GM18861 (cell line): Measurements from ENCODE around the gene DHX9.
A peak's percentile ranks its signal among the peaks of the same experiment; 100 is the strongest.

Source experiments
- ATAC-seq: cut with Tn5 transposase; IDR thresholded peaks from one replicate; pipeline ENCODE4 v1.9.1; 2021; ENCODE audit not compliant: unreplicated experiment

The DHX9 gene

DNA sequence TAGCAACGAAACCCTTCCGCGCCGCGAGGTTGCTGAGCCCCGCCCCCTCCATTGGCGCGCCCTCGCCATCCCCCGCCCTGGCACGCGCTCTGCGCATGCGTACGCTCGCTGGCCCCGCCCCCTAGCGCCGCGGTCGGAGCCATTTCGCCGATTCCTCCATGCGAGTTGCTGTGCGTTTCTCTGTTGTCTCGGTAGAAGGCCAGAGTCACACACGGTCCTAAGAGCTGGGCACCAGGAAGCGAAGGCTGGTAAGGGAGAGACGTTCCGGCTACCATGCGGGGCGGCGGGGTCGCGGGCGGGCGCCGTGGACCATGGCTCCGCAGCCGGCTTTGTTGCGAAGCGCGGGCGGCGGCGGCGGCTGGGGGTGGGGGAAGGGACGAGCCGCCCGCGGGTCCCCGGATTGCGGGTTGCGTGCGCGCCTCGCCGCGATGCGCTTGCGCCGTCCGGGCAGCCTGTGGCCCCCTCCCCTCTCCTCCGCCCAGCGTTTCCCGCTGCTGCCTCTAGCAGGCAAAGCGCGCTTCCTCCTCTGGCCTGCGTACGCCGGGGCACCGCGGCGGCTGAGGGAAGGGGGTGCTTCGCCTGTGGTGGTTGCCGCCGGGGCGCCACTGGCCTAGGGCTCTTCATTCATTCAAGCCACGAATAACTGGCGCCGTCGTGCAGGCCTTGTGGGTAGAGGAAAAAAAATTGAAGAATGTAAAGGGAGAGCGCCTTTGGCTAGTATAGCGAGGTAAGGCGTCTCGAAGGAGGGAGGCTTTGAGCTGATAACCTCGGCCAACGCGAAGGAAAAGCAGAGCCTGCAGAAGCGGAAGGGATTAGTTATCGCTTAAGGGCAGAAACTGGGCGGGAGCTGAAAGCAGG lies at the start of gene DHX9:
TSS of gene DHX9 (plus strand) at position 139 of the 858 bp plus-strand sequence. CDS start 3,220 bp downstream, outside the sequence.
- ATAC-seq, result peak; percentile 77

DNA sequence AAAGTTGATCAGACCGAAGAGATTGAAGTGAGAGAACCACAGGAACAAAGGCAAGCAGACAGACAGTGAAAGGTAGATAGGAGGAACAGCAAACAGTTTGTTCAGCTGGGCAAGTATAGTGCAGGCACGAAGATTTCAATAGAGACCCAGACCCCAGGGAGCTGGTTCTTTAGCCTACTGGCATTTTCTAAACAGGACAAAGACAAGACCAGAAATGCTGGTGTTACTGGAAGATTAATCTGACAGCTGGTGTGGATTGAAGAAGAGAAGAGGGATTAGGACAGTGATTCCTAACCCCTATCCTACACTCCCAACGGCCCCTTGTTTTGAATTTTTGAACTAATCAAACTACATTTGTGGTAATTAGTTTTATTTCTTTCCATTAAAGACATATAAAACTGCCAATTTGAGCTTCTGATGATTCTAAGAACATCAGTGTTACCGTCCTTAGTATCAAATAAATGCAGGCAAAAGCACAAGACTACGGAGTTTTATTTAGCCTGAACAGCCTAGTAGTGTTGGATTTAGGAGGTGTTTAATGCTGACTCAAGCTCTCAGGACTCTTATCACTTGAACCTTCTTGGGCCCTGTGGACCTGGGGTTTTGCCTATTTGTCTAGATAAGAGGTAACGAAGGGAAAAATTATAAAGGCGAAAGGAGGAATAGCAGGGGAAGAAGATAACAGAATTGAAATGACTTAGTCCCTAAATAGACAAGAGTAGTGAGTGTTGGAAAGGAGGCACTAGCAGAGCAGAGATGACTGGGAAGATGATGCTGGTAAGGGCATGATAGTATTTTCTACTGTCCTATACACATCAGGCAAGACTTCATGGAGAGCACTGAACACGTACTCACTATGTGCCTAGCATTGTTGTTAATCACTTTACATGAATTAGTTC lies 47.6 kb upstream of the DHX9 start:
- ATAC-seq, result no peak

- no peak for ATAC-seq
Measured at GRCh38 chr1:182794091-182794490, 45.1 kb upstream of the DHX9 start.

GRCh38 chr1:182794676-182795201 lies 44.4 kb upstream of the DHX9 start:
- no peak for ATAC-seq

- ATAC-seq, result no peak
Measured at GRCh38 chr1:182795563-182796228, 43.5 kb upstream of the DHX9 start.

DNA sequence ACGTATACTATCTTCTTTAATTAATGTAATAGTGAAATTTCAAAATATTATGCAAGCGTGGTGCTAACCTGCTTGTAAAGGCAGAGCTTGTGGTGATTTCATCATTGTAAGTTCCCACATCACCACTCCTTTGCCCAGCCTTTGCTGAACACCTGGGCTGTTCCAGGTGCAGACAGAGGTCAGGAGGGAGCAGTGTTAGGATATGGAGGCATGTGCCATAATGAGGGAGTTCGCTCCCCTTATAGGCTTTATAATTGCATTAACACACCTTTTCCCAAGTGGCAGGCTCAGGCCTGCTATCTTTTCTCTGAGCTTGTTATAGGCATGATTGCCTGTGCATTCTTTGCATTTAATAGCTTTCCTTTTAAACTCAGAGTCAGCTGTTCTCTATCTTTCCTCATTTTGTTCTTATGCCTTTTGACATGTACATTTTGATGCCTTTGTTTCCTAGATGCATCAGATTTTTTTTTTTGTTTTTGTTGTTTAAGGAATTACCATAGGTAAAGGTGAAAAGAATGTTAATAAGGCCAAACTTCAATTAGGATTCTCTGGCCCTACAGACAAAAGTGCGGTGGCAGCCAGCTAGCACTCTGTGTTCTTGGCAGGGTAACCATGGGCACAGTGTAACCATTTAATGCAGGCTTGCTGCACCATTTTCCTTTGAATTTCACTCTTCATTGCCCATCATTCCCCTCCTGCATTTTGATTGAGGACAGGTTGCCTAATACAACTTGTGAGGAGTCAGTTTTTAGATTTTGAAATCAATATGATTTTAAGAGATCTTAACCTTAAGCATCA lies 36.9 kb upstream of the DHX9 start:
- no peak for ATAC-seq

GRCh38 chr1:182803846-182804245 lies 35.3 kb upstream of the DHX9 start:
- no peak for ATAC-seq

GRCh38 chr1:182806015-182806678 lies 33.0 kb upstream of the DHX9 start:
- ATAC-seq, result no peak

DNA sequence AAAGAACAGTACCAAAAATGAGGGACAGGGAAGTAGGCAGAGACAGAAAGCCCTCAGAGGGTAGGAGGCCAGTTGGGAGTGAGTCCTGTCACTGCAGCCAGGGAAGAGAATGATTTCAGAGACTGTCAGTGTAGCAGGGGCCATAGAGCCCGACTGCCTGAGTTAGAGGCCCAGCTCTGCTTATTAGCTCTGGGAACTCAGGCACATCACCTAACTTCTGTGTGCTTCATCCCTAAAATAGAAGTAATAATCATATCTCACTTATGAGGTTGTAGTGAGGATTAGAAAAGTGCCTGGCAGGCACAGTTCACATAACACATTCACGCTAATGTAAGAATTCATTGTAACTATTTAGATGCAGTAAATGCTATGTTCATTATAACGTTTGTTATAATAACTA lies 31.2 kb upstream of the DHX9 start:
- no peak for ATAC-seq

DNA sequence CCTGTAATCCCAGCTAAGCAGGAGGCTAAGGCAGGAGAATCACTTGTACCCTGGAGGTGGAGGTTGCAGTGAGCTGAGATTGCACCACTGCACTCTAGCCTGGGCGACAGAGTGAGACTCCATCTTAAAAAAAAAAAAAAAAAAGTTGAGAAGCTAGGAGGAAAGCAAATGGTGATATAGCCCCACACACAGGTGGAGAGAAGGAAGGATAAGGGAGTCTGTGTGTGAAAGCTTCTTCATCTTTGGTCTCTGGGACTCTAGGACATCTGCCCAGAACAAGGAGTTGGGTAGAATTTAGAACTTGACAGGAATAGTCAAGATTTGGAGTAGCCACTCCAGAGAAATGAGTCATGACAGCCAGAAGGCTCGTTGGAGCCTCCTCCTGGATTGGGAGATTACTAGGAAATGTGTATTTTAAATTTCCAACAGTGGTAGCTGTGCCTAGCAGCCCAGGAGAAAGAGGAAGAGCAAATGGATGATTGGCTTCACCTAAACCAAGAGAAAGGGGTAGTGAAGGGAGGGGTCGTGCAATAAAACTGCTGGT lies 29.7 kb upstream of the DHX9 start:
- ATAC-seq, result no peak

- ATAC-seq, result no peak
Measured at GRCh38 chr1:182811975-182812722, 27.0 kb upstream of the DHX9 start.

DNA sequence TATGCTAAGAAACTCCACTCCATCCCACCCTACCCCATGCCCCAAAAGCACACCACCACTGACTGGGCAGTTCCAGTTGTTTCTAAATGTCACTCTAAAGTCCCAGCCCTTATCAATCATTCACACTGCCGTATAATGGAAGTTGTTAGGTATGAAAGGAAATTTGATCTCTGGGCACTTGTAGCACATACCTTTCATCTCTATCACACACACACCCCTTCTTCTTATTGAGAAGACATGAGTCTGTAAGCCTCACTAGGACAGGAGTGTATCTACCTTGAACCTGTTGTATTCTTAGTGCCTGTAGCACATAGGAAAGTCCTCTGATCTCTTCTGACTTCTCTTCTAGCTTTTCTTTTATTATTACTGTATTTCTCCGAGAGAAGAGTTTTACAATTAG lies 22.3 kb upstream of the DHX9 start:
- no peak for ATAC-seq

GRCh38 chr1:182817802-182818201 lies 21.3 kb upstream of the DHX9 start:
- ATAC-seq, result no peak

GRCh38 chr1:182823220-182823619 lies 15.9 kb upstream of the DHX9 start:
- ATAC-seq, result no peak

DNA sequence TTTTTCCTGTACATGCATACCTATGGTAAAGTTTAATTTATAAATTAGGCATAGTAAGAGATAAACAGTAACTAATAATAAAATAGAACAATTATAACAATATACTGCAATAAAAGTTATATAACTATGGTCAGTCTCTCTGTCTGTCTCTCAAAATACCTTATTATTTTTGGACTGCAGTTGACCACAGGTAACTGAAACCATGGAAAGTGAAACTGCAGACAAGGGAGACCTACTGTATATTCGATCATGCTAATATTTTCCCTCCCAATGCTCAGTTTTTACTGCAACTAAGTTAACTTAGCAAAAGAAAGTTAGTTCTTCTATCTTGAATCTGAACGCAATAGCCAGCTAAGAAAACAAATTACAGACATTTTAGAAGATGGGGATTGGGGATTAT lies 12.3 kb upstream of the DHX9 start:
- no peak for ATAC-seq

- peak; percentile 44 for ATAC-seq
Measured at GRCh38 chr1:182829285-182829932, 9.7 kb upstream of the DHX9 start.

- no peak for ATAC-seq
Measured at GRCh38 chr1:182833271-182833670, 5.9 kb upstream of the DHX9 start.

DNA sequence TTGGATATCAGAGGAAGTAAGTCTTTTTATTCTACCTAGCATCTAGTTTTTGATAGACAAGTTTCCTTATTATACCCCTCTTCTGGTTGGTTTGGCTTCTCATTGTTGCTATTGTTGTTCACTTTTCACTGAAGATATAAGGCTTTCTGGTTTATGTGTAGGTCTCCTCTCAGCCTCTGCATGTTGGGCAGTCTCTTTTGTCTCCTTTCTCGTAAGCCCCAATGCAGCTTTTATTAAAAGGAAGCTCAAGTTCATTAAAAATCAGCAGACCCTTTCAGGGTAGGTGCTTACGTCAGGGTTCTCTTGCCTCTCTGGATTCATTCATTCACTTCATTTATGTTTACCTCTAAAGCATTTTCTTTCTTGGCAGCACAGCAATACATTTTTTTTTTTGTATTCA lies 4.8 kb upstream of the DHX9 start:
- ATAC-seq, result no peak
